ENCODE measurements around the gene LANCL2. TPM values are rescaled to one million over a fixed set of nuclear protein-coding genes. Genes with fewer than 3 reads are reported as not detected.

Gene LANCL2
- total RNA-seq, 1 experiment from 2014 or later = 21.8 TPM

DNA sequence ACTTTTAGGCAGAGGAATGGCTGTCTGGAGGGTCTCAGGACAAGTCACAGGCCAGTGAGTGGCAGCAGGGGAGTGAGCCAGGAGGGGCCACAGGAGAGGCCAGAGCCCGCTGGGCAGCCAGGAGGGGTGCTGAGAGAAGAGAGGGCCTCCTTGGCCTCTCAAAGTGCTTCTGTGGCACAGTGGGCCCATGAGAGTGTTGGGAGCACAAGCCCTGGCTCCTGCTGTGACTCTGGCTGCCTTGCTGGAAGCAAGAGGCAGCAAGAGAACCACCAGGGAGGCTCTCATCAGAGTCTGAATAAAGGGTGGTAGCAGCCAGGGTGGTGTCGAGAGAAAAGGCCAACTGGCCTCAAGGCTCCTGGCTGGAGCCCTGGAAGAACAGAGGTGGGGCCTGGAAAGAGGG, 116.0 kb downstream of the LANCL2 start:
- intact Hi-C loops (cut with micrococcal nuclease; ENCODE audit: unreplicated experiment) = no loop called here
- H3K9me3 ChIP-seq (ENCODE audit: insufficient read depth, low read depth) = no peaks in the 10 kb centered on the region
- CTCF ChIA-PET = no interaction called here
- H2AFZ ChIP-seq = no peak overlapping the region
- H3F3A ChIP-seq (ENCODE audit: insufficient read depth, low read depth) = peaks cover 14% of the 10 kb centered on the region
- H3K4me3 ChIP-seq = no peak overlapping the region
- peaks cover 29% of the 10 kb centered on the region for H4K20me1 ChIP-seq (ENCODE audit: insufficient read depth)
- H3K36me3 ChIP-seq (ENCODE audit: low read depth) = peaks cover 15% of the 10 kb centered on the region; the same call in 1 of the 2 replicates
- POLR2A ChIA-PET (ENCODE audit: unreplicated experiment) = no interaction called here
- no peaks in the 10 kb centered on the region for H3K27me3 ChIP-seq (ENCODE audit: insufficient read depth, low read depth)
- no peaks in the 10 kb centered on the region for H3K9me2 ChIP-seq (ENCODE audit: insufficient read depth)
- H3K4me2 ChIP-seq = no peak overlapping the region
- no TSS peak for BruUV-seq (replicated peaks)
- no peaks in the 10 kb centered on the region for H3K79me2 ChIP-seq (ENCODE audit: low read depth)
- DNase-seq = no peak
- TF ChIP-seq, protein P1, sequence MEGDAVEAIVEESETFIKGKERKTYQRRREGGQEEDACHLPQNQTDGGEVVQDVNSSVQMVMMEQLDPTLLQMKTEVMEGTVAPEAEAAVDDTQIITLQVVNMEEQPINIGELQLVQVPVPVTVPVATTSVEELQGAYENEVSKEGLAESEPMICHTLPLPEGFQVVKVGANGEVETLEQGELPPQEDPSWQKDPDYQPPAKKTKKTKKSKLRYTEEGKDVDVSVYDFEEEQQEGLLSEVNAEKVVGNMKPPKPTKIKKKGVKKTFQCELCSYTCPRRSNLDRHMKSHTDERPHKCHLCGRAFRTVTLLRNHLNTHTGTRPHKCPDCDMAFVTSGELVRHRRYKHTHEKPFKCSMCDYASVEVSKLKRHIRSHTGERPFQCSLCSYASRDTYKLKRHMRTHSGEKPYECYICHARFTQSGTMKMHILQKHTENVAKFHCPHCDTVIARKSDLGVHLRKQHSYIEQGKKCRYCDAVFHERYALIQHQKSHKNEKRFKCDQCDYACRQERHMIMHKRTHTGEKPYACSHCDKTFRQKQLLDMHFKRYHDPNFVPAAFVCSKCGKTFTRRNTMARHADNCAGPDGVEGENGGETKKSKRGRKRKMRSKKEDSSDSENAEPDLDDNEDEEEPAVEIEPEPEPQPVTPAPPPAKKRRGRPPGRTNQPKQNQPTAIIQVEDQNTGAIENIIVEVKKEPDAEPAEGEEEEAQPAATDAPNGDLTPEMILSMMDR (conservative IDR thresholded peaks at IDR 0.05) = no peak
- no peak for TF ChIP-seq EZH2 (IDR thresholded peaks at IDR 0.05; ENCODE audit: low read depth)
- H3K4me1 ChIP-seq (replicated peaks; ENCODE audit: insufficient read depth) = no peaks in the 10 kb centered on the region
- no peak overlapping the region for H3K27ac ChIP-seq

DNA sequence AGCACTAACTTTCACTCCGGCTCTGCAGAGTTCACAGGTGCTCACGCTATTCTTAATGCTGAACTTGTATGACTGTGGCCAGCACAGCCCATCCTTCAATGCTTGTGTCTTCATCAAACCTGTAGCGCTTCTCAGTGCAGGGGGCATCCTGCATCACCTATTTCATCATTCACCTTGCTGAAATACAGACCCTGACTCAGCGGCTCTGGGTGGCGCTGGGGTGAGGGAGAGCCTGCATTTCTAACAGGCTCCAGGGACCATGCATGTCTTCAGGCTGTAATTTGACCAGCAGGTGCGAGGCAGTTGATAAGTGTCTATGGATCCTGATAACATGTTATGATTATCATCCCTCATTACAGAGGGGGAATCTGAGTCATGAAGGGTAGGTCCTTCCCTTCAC, 117.9 kb downstream of the LANCL2 start:
- Histone ChIP-seq H3K4me3 (no peak overlapping the region), H2AFZ (no peak overlapping the region), H3K79me2 (ENCODE audit: low read depth) (no peaks in the 10 kb centered on the region), H3K4me2 (no peak overlapping the region), H3K27me3 (ENCODE audit: insufficient read depth, low read depth) (no peaks in the 10 kb centered on the region), H3K36me3 (ENCODE audit: low read depth) (peaks cover 15% of the 10 kb centered on the region; the same call in 1 of the 2 replicates), H3K9me3 (ENCODE audit: insufficient read depth, low read depth) (no peaks in the 10 kb centered on the region), H4K20me1 (ENCODE audit: insufficient read depth) (peaks cover 26% of the 10 kb centered on the region), H3K4me1 (replicated peaks; ENCODE audit: insufficient read depth) (no peaks in the 10 kb centered on the region), H3F3A (ENCODE audit: insufficient read depth, low read depth) (peaks cover 14% of the 10 kb centered on the region), H3K9me2 (ENCODE audit: insufficient read depth) (no peaks in the 10 kb centered on the region), H3K27ac (no peak overlapping the region)
- no peak for DNase-seq
- no peak for TF ChIP-seq EZH2 (IDR thresholded peaks at IDR 0.05; ENCODE audit: low read depth)
- TF ChIP-seq, protein P1 (conservative IDR thresholded peaks at IDR 0.05) = no peak
- CTCF ChIA-PET = no interaction called here
- POLR2A ChIA-PET (ENCODE audit: unreplicated experiment) = no interaction called here
- no TSS peak for BruUV-seq (replicated peaks)
- intact Hi-C loops (cut with micrococcal nuclease; ENCODE audit: unreplicated experiment) = no loop called here

Other genes starting within 250 kb of the LANCL2 start
- 200 and 207 TPM in 2 replicates for gene VOPP1, start 207.2 kb downstream of the LANCL2 start, total RNA-seq (2021)

Measured in PC-9 (cell line).